ENCODE measurements around the gene C19orf25. TPM values are rescaled to one million over a fixed set of nuclear protein-coding genes. Genes with fewer than 3 reads are reported as not detected.
A peak's percentile ranks its signal among the peaks of the same experiment; 100 is the strongest.

The C19orf25 gene
- 31.0 TPM for polyA plus RNA-seq (2013, experiment 1 of 2)
- 31.1 TPM for polyA plus RNA-seq (2013, experiment 2 of 2)

- Histone ChIP-seq H3K4me1 (ENCODE audit: insufficient read depth, low read length) (no peaks in the 10 kb centered on the region), H3K27ac (ENCODE audit: low read depth, low read length) (peak within 1 kb of the TSS; percentile 88)
- WGBS = under 1% methylated on average over 71 of the region's 71 CpGs
Measured at GRCh38 chr19:1478934-1479707, at the start of gene C19orf25. Gene C19orf25, minus strand, starts transcription at chr19:1479215. Its CDS starts 312 bp downstream, at chr19:1478903.

GRCh38 chr19:1527650-1528309, 48.8 kb upstream of the C19orf25 start:
- Histone ChIP-seq H3K9ac (ENCODE audit: low read depth, low read length) (no peak overlapping the region), H3K36me3 (ENCODE audit: insufficient read depth, low read length) (no peaks in the 10 kb centered on the region), H3K9me3 (ENCODE audit: insufficient read depth, low read depth, low read length) (no peaks in the 10 kb centered on the region), H3K27me3 (ENCODE audit: insufficient read depth, low read length) (peaks cover 33% of the 10 kb centered on the region), H3K4me1 (ENCODE audit: insufficient read depth, low read length) (no peaks in the 10 kb centered on the region), H3K27ac (ENCODE audit: low read depth, low read length) (no peak overlapping the region), H3K4me3 (ENCODE audit: low read length) (no peak overlapping the region)
- 81% methylated on average over 27 of the region's 27 CpGs for WGBS

More at GRCh38 chr19:1478934-1479707, at the start of gene C19orf25:
- H3K9ac ChIP-seq (ENCODE audit: low read depth, low read length) = peak within 1 kb of the TSS; percentile 81
- H3K36me3 ChIP-seq (ENCODE audit: insufficient read depth, low read length) = peaks cover 8% of the 10 kb centered on the region
- no peaks in the 10 kb centered on the region for H3K9me3 ChIP-seq (ENCODE audit: insufficient read depth, low read depth, low read length)
- peak within 1 kb of the TSS; percentile 87 for H3K4me3 ChIP-seq (ENCODE audit: low read length)
- H3K27me3 ChIP-seq (ENCODE audit: insufficient read depth, low read length) = no peaks in the 10 kb centered on the region

GRCh38 chr19:1526979-1527649, 48.1 kb upstream of the C19orf25 start:
- Histone ChIP-seq H3K36me3 (ENCODE audit: insufficient read depth, low read length) (no peaks in the 10 kb centered on the region), H3K27ac (ENCODE audit: low read depth, low read length) (no peak overlapping the region), H3K9me3 (ENCODE audit: insufficient read depth, low read depth, low read length) (no peaks in the 10 kb centered on the region), H3K9ac (ENCODE audit: low read depth, low read length) (no peak overlapping the region), H3K4me3 (ENCODE audit: low read length) (no peak overlapping the region), H3K4me1 (ENCODE audit: insufficient read depth, low read length) (no peaks in the 10 kb centered on the region), H3K27me3 (ENCODE audit: insufficient read depth, low read length) (peaks cover 37% of the 10 kb centered on the region)
- WGBS = 86% methylated on average over 18 of the region's 18 CpGs

- Histone ChIP-seq H3K9ac (ENCODE audit: low read depth, low read length) (no peak overlapping the region), H3K27me3 (ENCODE audit: insufficient read depth, low read length) (peaks cover 43% of the 10 kb centered on the region), H3K27ac (ENCODE audit: low read depth, low read length) (no peak overlapping the region), H3K4me3 (ENCODE audit: low read length) (no peak overlapping the region), H3K36me3 (ENCODE audit: insufficient read depth, low read length) (no peaks in the 10 kb centered on the region), H3K4me1 (ENCODE audit: insufficient read depth, low read length) (no peaks in the 10 kb centered on the region), H3K9me3 (ENCODE audit: insufficient read depth, low read depth, low read length) (no peaks in the 10 kb centered on the region)
- WGBS = 83% methylated on average over 33 of the region's 33 CpGs
Measured at GRCh38 chr19:1526066-1526778, 47.2 kb upstream of the C19orf25 start.

- H3K9ac ChIP-seq (ENCODE audit: low read depth, low read length) = no peak overlapping the region
- no peaks in the 10 kb centered on the region for H3K36me3 ChIP-seq (ENCODE audit: insufficient read depth, low read length)
- H3K9me3 ChIP-seq (ENCODE audit: insufficient read depth, low read depth, low read length) = no peaks in the 10 kb centered on the region
- H3K4me3 ChIP-seq (ENCODE audit: low read length) = no peak overlapping the region
- WGBS = 71% methylated on average over 31 of the region's 31 CpGs
- peaks cover 43% of the 10 kb centered on the region for H3K27me3 ChIP-seq (ENCODE audit: insufficient read depth, low read length)
- no peaks in the 10 kb centered on the region for H3K4me1 ChIP-seq (ENCODE audit: insufficient read depth, low read length)
- no peak overlapping the region for H3K27ac ChIP-seq (ENCODE audit: low read depth, low read length)
Measured at GRCh38 chr19:1525343-1525742, 46.3 kb upstream of the C19orf25 start.

GRCh38 chr19:1524972-1525325, 45.9 kb upstream of the C19orf25 start:
- Histone ChIP-seq H3K4me3 (ENCODE audit: low read length) (no peak overlapping the region), H3K9me3 (ENCODE audit: insufficient read depth, low read depth, low read length) (no peaks in the 10 kb centered on the region), H3K36me3 (ENCODE audit: insufficient read depth, low read length) (no peaks in the 10 kb centered on the region), H3K4me1 (ENCODE audit: insufficient read depth, low read length) (no peaks in the 10 kb centered on the region), H3K27me3 (ENCODE audit: insufficient read depth, low read length) (peaks cover 43% of the 10 kb centered on the region), H3K27ac (ENCODE audit: low read depth, low read length) (no peak overlapping the region), H3K9ac (ENCODE audit: low read depth, low read length) (no peak overlapping the region)
- 79% methylated on average over 17 of the region's 17 CpGs for WGBS

GRCh38 chr19:1524287-1524971, 45.4 kb upstream of the C19orf25 start:
- H3K27me3 ChIP-seq (ENCODE audit: insufficient read depth, low read length) = peaks cover 43% of the 10 kb centered on the region

GRCh38 chr19:1523412-1524286, 44.6 kb upstream of the C19orf25 start, which contains the start of gene PLK5:
Gene PLK5, plus strand, starts transcription at chr19:1524077. Its CDS starts 2,920 bp downstream, at chr19:1526997.
- peaks cover 43% of the 10 kb centered on the region for H3K27me3 ChIP-seq (ENCODE audit: insufficient read depth, low read length)
- H3K27ac ChIP-seq (ENCODE audit: low read depth, low read length) = no peak within 1 kb of the TSS
- no peaks in the 10 kb centered on the region for H3K36me3 ChIP-seq (ENCODE audit: insufficient read depth, low read length)
- H3K4me1 ChIP-seq (ENCODE audit: insufficient read depth, low read length) = no peaks in the 10 kb centered on the region
- 9% methylated on average over 92 of the region's 92 CpGs for WGBS
- H3K9ac ChIP-seq (ENCODE audit: low read depth, low read length) = peak within 1 kb of the TSS; percentile 60; the same call in 1 of the 2 replicates
- no peaks in the 10 kb centered on the region for H3K9me3 ChIP-seq (ENCODE audit: insufficient read depth, low read depth, low read length)
- H3K4me3 ChIP-seq (ENCODE audit: low read length) = peak within 1 kb of the TSS; percentile 47

More at GRCh38 chr19:1524287-1524971, 45.4 kb upstream of the C19orf25 start:
- Histone ChIP-seq H3K4me1 (ENCODE audit: insufficient read depth, low read length) (no peaks in the 10 kb centered on the region), H3K9ac (ENCODE audit: low read depth, low read length) (peak overlapping the region; percentile 60; the same call in 1 of the 2 replicates), H3K9me3 (ENCODE audit: insufficient read depth, low read depth, low read length) (no peaks in the 10 kb centered on the region), H3K4me3 (ENCODE audit: low read length) (peak overlapping the region; percentile 47), H3K36me3 (ENCODE audit: insufficient read depth, low read length) (no peaks in the 10 kb centered on the region), H3K27ac (ENCODE audit: low read depth, low read length) (no peak overlapping the region)
- WGBS = 21% methylated on average over 49 of the region's 49 CpGs

GRCh38 chr19:1522838-1523237, 43.8 kb upstream of the C19orf25 start:
- H3K27ac ChIP-seq (ENCODE audit: low read depth, low read length) = no peak overlapping the region
- peaks cover 43% of the 10 kb centered on the region for H3K27me3 ChIP-seq (ENCODE audit: insufficient read depth, low read length)
- H3K4me3 ChIP-seq (ENCODE audit: low read length) = no peak overlapping the region
- H3K36me3 ChIP-seq (ENCODE audit: insufficient read depth, low read length) = no peaks in the 10 kb centered on the region
- H3K4me1 ChIP-seq (ENCODE audit: insufficient read depth, low read length) = no peaks in the 10 kb centered on the region
- no peak overlapping the region for H3K9ac ChIP-seq (ENCODE audit: low read depth, low read length)
- no peaks in the 10 kb centered on the region for H3K9me3 ChIP-seq (ENCODE audit: insufficient read depth, low read depth, low read length)
- WGBS = 81% methylated on average over 18 of the region's 18 CpGs

Measured in HUES64 (cell line).